ENCODE data around the gene CNOT10. TPM values are rescaled to one million over a fixed set of nuclear protein-coding genes. Genes with fewer than 3 reads are reported as not detected.
"Not testable (repeated sequence)": the region's sequence is repeated elsewhere in the genome, so short reads cannot be mapped to it uniquely, and the experiment has no call there.

Gene CNOT10
- total and polyA plus RNA-seq, 4 donors: 10.0 to 38.3 (median 29.0) TPM

DNA sequence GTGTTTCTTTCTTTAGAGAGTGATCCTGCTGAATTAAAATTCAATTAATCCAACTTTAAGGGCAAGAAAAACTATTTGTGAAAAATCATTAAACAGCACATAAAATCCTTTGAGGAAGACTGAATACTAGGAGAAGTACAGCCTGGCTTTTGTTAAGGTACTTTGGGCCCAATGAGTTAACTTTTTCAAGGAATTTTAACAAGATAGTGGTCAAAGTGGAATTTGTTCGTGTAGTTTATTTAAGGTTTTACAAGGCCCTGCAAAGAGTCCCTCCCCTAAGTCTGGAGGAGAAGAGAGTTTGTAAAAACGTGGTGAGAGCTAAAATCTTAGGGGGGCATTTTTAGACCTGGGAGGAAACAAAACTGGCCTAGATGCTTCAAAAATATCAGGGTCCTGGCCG is 106.8 kb downstream of the CNOT10 start:
- Histone ChIP-seq H3K4me1 (ENCODE audit: control insufficient read depth in 1 of 2, insufficient read depth in 2 of 2, low read length in 2 of 2) (no peaks in the 10 kb centered on the region), H3K36me3 (ENCODE audit: control insufficient read depth in 1 of 2, insufficient read depth in 2 of 2, low read length in 1 of 2) (no peaks in the 10 kb centered on the region), H3K9me3 (ENCODE audit: control insufficient read depth, low read length) (no peaks in the 10 kb centered on the region), H3K27ac (ENCODE audit: low read depth in 1 of 2, low read length in 2 of 2) (no peak overlapping the region), H3K27me3 (ENCODE audit: control insufficient read depth in 1 of 2, insufficient read depth in 2 of 2, low read length in 1 of 2) (no peaks in the 10 kb centered on the region), H3K4me3 (ENCODE audit: low read length in 2 of 2) (no peak overlapping the region)
- ATAC-seq (ENCODE audit: low FRiP score): no peak
- intact Hi-C loops (cut with DNase I): no loop called here
- 64 to 72% methylated on average over 3 of the region's 3 CpGs for WGBS, 2 donors
- no peak for DNase-seq

- Histone ChIP-seq H3K27me3 (ENCODE audit: control insufficient read depth in 1 of 2, insufficient read depth in 2 of 2, low read length in 1 of 2) (no peaks in the 10 kb centered on the region), H3K27ac (ENCODE audit: low read depth in 1 of 2, low read length in 2 of 2) (no peak overlapping the region), H3K4me1 (ENCODE audit: control insufficient read depth in 1 of 2, insufficient read depth in 2 of 2, low read length in 2 of 2) (no peaks in the 10 kb centered on the region), H3K36me3 (ENCODE audit: control insufficient read depth in 1 of 2, insufficient read depth in 2 of 2, low read length in 1 of 2) (no peaks in the 10 kb centered on the region), H3K9me3 (ENCODE audit: control insufficient read depth, low read length) (no peaks in the 10 kb centered on the region), H3K4me3 (ENCODE audit: low read length in 2 of 2) (no peak overlapping the region)
- ATAC-seq (ENCODE audit: low FRiP score) (peak; percentile 48), DNase-seq (no peak)
- intact Hi-C loops (cut with DNase I): no loop called here
- 75 to 78% methylated on average over 8 of the region's 8 CpGs for WGBS, 2 donors
Observed at GRCh38 chr3:32794487-32795308, 109.7 kb downstream of the CNOT10 start.

DNA sequence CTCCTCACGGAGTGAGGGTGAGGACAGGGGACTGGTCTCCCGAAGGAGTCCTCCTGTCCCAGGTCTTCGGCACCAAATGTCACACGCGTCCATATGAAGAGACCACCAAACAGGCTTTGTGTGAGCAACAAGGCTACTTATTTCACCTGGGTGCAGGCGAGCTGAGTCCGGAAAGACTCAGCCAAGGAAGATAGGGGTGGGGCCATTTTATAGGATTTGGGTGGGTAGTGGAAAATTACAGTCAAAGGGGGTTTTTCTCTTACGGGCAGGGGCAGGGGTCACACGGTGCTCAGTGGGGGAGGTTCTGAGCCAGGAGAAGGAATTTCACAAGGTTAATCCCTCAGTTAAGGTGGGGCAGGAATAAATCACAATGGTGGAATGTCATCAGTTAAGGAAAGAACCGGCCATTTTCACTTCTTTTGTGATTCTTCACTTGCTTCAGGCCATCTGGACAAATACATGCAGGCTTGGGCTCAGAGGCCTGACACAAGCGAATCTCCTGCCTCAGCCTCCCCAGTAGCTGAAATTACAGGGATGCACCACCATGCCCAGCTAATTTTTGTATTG is 111.5 kb downstream of the CNOT10 start:
- H3K9me3 ChIP-seq (ENCODE audit: control insufficient read depth, low read length); H3K4me3 ChIP-seq (ENCODE audit: low read length in 2 of 2); H3K36me3 ChIP-seq (ENCODE audit: control insufficient read depth in 1 of 2, insufficient read depth in 2 of 2, low read length in 1 of 2); H3K4me1 ChIP-seq (ENCODE audit: control insufficient read depth in 1 of 2, insufficient read depth in 2 of 2, low read length in 2 of 2); H3K27ac ChIP-seq (ENCODE audit: low read depth in 1 of 2, low read length in 2 of 2); intact Hi-C loops (cut with DNase I); H3K27me3 ChIP-seq (ENCODE audit: control insufficient read depth in 1 of 2, insufficient read depth in 2 of 2, low read length in 1 of 2); ATAC-seq (ENCODE audit: low FRiP score): not testable (repeated sequence)
- WGBS, 2 donors: 83 to 88% methylated on average over 11 of the region's 11 CpGs
- DNase-seq: peak in 1 of 2 donors; percentile 11

DNA sequence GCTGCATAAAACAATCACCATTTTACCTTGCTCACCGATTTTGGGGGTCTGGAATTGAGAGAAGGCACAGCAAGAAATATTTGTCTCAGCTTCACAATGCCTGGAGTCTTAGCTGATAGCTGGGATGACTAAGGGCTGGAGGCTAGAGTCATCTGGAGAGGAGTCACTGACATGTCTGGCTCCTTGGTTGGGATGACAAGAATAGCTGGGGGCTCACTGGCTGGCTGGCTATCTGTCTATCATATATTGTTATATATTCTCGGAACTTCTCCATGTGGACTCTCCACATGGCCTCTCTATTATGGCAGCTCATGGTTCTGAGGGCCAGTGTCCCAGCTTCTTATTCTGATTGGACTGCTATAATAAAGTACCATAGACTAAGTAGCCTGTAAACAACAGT is 112.8 kb downstream of the CNOT10 start:
- Histone ChIP-seq H3K4me1 (ENCODE audit: control insufficient read depth in 1 of 2, insufficient read depth in 2 of 2, low read length in 2 of 2) (no peaks in the 10 kb centered on the region), H3K4me3 (ENCODE audit: low read length in 2 of 2) (no peak overlapping the region), H3K9me3 (ENCODE audit: control insufficient read depth, low read length) (no peaks in the 10 kb centered on the region), H3K36me3 (ENCODE audit: control insufficient read depth in 1 of 2, insufficient read depth in 2 of 2, low read length in 1 of 2) (no peaks in the 10 kb centered on the region), H3K27ac (ENCODE audit: low read depth in 1 of 2, low read length in 2 of 2) (no peak overlapping the region), H3K27me3 (ENCODE audit: control insufficient read depth in 1 of 2, insufficient read depth in 2 of 2, low read length in 1 of 2) (no peaks in the 10 kb centered on the region)
- intact Hi-C loops (cut with DNase I): no loop called here
- WGBS, 2 donors: 86 to 88% methylated on average over 2 of the region's 2 CpGs
- peak in 1 of 2 donors; percentile 6 for DNase-seq
- ATAC-seq (ENCODE audit: low FRiP score): no peak

DNA sequence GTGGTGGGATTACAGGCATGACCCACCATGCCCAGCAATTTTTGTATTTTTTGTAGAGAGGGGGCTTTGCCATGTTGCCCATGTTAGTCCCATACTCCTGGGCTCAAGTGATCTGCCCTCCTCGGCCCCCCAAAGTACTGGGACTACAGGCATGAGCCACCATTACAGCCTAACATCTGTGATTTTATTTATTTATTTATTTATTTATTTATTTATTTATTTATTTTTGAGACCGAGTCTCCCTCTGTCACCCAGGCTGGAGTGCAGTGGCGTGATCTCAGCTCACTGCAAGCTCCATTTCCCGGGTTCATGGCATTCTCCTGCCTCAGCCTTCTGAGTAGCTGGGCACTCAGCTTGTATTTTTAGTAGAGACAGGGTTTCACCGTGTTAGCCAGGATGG is 116.5 kb downstream of the CNOT10 start:
- ATAC-seq (ENCODE audit: low FRiP score); H3K4me3 ChIP-seq (ENCODE audit: low read length in 2 of 2); H3K27ac ChIP-seq (ENCODE audit: low read depth in 1 of 2, low read length in 2 of 2); H3K4me1 ChIP-seq (ENCODE audit: control insufficient read depth in 1 of 2, insufficient read depth in 2 of 2, low read length in 2 of 2); intact Hi-C loops (cut with DNase I); DNase-seq; H3K27me3 ChIP-seq (ENCODE audit: control insufficient read depth in 1 of 2, insufficient read depth in 2 of 2, low read length in 1 of 2); H3K9me3 ChIP-seq (ENCODE audit: control insufficient read depth, low read length); H3K36me3 ChIP-seq (ENCODE audit: control insufficient read depth in 1 of 2, insufficient read depth in 2 of 2, low read length in 1 of 2): not testable (repeated sequence)
- 88 to 92% methylated on average over 5 of the region's 5 CpGs for WGBS, 2 donors

GRCh38 chr3:32813180-32813579 is 128.2 kb downstream of the CNOT10 start:
- intact Hi-C loops (cut with DNase I): no loop called here
- Histone ChIP-seq H3K9me3 (ENCODE audit: control insufficient read depth, low read length) (no peaks in the 10 kb centered on the region), H3K27ac (ENCODE audit: low read depth in 1 of 2, low read length in 2 of 2) (no peak overlapping the region), H3K36me3 (ENCODE audit: control insufficient read depth in 1 of 2, insufficient read depth in 2 of 2, low read length in 1 of 2) (no peaks in the 10 kb centered on the region), H3K4me1 (ENCODE audit: control insufficient read depth in 1 of 2, insufficient read depth in 2 of 2, low read length in 2 of 2) (no peaks in the 10 kb centered on the region), H3K27me3 (ENCODE audit: control insufficient read depth in 1 of 2, insufficient read depth in 2 of 2, low read length in 1 of 2) (no peaks in the 10 kb centered on the region), H3K4me3 (ENCODE audit: low read length in 2 of 2) (no peak overlapping the region)
- DNase-seq: peak in 1 of 2 donors; percentile 1
- no peak for ATAC-seq (ENCODE audit: low FRiP score)
- 12 to 23% methylated on average over 2 of the region's 2 CpGs for WGBS, 2 donors

- Histone ChIP-seq H3K4me1 (ENCODE audit: control insufficient read depth in 1 of 2, insufficient read depth in 2 of 2, low read length in 2 of 2) (no peaks in the 10 kb centered on the region), H3K36me3 (ENCODE audit: control insufficient read depth in 1 of 2, insufficient read depth in 2 of 2, low read length in 1 of 2) (no peaks in the 10 kb centered on the region), H3K4me3 (ENCODE audit: low read length in 2 of 2) (no peak overlapping the region), H3K27me3 (ENCODE audit: control insufficient read depth in 1 of 2, insufficient read depth in 2 of 2, low read length in 1 of 2) (no peaks in the 10 kb centered on the region), H3K9me3 (ENCODE audit: control insufficient read depth, low read length) (no peaks in the 10 kb centered on the region), H3K27ac (ENCODE audit: low read depth in 1 of 2, low read length in 2 of 2) (no peak overlapping the region)
- intact Hi-C loops (cut with DNase I): no loop called here
- no peak for ATAC-seq (ENCODE audit: low FRiP score)
- peak in 1 of 2 donors; percentile 1 for DNase-seq
- 87 to 93% methylated on average over 6 of the region's 6 CpGs for WGBS, 2 donors
Observed at GRCh38 chr3:32814361-32814760, 129.4 kb downstream of the CNOT10 start.

DNA sequence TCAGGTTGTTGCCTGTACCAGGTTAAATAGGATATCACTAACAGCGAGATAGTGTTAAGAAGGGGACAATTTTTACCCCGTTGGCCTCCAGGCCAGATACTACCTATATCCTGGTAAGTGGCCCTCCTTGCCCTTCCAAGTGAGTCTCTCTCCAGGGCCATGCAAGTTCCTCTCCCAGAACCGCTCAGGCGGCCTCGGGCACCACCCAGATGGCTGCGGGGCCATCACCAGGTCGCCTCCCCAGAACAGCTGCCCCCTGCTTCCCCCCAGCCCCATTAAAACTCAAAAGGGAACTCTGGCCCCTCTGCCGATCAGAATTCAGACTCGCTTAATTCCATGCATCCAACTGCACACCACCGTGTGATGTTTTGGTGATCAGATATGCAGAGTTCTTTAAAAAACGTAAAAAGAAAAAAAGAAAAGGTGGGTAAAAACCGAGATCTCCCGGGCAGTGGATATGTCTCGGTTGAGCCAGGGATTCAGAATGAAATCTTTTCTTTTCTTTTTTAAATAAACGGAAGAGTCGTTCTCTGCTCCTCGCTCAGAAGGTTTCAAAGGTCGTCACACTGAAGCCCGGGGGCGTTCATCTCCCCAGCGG is 131.0 kb downstream of the CNOT10 start:
- DNase-seq: no peak
- H3K27ac ChIP-seq (ENCODE audit: low read depth in 1 of 2, low read length in 2 of 2): no peak overlapping the region
- intact Hi-C loops (cut with DNase I): no loop called here
- H3K4me3 ChIP-seq (ENCODE audit: low read length in 2 of 2): no peak overlapping the region
- H3K27me3 ChIP-seq (ENCODE audit: control insufficient read depth in 1 of 2, insufficient read depth in 2 of 2, low read length in 1 of 2): no peaks in the 10 kb centered on the region
- H3K9me3 ChIP-seq (ENCODE audit: control insufficient read depth, low read length): no peaks in the 10 kb centered on the region
- no peaks in the 10 kb centered on the region for H3K4me1 ChIP-seq (ENCODE audit: control insufficient read depth in 1 of 2, insufficient read depth in 2 of 2, low read length in 2 of 2)
- WGBS, 2 donors: 22 to 29% methylated on average over 21 of the region's 21 CpGs
- H3K36me3 ChIP-seq (ENCODE audit: control insufficient read depth in 1 of 2, insufficient read depth in 2 of 2, low read length in 1 of 2): no peaks in the 10 kb centered on the region
- no peak for ATAC-seq (ENCODE audit: low FRiP score)
